ENCODE results near the gene MBNL2.
A peak's percentile ranks its signal among the peaks of the same experiment; 100 is the strongest.

MBNL2 gene

DNA sequence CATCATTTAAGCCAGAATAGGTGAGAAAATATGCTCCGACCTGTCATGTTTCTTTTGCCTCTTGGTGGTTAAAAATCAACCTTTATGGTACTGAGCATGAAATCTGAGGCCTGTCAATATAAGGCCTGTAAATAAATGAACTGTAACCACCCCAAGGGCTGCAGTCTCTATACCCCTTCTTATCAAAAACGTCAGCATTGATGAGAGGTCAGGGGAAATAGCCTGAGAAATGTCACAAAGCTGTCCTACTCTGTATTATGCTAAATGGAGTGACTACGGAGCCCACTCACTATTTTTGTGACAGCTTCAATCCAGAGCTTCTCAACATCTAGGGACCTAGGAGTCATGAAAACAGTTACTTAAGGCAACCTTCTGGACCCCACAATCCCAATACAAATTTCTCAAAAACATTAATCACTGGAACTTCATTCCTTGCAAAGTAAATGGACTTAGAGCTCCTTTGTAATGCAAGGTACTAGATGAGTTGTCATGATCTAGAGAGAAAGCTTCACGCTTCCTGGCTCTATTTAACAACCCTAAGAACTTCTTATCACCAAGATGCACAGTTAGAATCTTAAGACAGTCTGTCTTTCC is 209.1 kb downstream of the MBNL2 start:
- DNase-seq: no peak

DNA sequence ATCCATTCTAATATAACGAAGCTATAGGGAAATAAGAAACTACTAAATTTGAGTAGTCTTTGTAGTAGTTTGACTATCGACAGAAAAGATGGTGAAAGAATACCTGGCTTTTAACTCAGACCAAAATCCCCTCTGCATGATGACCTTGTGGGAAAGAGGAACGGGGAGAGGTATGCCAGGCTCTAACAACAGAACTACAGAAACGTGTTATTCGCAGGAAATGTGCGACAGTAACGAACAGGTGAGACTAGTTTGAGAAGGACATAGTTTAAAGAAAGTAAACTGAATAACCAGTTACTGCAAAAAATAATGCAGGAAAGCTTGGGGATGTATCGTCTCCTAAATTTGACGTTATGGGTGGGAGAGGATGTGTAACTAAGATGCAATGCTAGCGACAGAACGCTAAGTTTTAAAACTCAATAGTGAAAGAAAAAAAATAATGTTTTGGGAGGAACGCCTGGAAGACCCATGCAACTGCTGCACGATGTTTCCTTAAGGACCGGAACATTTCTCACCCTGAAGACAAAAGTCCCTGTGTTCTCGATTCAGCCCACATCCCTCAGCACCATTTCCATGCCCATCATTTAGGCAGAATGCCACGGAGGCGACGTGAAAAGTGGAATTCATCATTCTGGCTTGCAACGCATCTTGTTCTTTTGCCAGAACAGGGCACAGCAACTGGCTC is 210.2 kb downstream of the MBNL2 start:
- no peak for DNase-seq

DNA sequence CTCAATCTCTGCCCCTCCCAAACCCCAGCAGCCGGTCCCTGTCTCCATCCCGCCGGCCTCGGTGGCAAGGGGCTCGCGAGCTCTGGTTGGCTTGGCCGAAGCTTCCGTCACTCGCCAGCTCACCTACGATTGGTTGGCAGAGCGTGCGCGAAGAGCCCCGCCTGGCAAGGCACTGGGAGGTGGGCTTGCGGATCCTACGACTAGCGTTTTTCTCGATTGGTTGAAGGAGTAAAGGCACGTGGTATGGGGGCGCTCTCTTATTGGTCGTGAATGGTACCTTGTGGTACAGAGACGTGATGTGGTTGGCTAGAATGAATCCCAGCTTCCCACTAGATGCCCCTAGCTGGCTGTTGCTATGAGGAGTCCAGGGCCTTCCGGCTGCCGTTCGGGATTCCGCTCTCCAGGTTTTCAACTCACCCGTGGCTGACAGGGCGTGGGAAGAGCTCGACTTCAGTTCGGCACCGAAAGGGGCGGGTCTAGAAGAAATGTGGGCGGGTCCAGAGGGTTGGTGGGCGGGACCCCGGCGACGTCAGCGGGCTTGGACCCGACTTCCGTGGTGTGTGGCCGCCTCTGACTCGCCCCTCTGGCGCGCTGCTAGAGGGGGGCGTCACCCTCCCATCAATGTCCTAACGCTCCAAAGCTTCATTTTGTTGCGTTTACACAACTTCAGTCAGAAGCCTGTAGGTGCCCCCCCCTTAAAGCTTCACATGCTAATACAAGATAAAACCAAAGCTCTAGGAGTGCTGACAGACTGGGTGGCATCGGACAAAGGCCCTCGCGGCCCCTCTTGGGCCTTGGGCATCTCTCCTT is 211.0 kb downstream of the MBNL2 start:
- DNase-seq: peak; percentile 96

DNA sequence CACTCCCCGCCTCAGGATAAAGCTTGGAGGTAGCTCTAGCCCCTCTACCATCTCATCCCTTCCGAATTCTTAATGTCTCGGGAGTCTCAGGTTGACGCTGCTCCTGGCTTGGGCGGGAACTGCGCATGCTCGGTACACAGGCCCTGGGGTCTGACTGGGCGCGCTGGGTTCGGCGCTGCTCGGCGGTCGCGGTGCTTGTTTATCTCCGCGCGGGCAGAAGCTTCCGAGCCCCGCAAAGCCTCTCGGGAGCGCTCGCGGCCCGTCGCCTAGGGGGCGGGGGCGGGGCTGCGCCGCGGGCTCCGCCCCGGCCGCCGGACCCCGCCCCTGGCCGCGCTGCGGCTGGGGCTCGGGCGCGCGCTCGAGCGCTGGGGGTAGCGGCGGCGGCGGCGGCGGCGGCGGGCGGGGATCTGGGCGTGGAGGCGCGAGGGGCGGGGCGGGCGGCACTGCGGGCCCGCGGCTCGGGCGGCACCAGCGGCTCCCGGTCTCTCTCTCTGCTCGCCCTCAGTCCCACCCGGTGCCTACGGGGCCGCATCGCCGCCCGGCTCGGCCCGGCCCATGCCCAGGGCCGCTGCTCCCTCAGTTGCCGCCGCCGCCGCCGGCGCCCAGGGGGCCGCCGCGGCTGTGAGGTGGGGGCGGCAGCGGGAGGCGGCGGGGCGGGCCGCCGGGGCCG is 211.7 kb downstream of the MBNL2 start, which contains the start of gene RAP2A:
TSS of gene RAP2A (plus strand) at position 443 of the 670 bp plus-strand sequence. CDS start 302 bp downstream, outside the sequence.
- peak; percentile 76 for DNase-seq

DNA sequence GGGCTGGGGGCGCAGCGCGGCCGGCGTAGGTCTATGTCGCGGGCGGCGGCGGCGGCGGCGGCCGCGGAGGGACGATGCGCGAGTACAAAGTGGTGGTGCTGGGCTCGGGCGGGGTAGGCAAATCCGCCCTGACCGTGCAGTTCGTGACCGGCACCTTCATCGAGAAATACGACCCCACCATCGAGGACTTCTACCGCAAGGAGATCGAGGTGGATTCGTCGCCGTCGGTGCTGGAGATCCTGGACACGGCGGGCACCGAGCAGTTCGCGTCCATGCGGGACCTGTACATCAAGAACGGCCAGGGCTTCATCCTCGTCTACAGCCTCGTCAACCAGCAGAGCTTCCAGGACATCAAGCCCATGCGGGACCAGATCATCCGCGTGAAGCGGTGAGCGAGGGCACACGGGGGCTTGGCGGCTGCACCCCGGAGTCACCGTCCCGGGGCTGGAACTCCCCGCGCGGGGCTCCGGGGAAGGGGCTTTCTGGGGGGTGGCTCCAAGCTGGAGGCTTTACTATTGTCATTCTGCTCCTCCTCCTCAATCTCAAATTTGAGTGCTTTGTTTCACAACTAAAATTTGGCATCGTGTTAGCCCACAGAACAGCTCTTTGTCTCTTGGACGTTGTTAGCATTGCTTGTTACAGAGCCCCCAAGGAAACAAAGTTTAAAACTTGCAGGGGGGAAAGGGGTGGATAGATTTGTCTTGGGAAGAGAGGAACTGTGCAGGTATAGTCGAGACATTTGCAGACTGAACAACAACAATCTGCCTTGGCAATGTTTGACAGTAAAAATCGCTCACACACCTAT is 212.5 kb downstream of the MBNL2 start:
- DNase-seq: peak; percentile 26

DNA sequence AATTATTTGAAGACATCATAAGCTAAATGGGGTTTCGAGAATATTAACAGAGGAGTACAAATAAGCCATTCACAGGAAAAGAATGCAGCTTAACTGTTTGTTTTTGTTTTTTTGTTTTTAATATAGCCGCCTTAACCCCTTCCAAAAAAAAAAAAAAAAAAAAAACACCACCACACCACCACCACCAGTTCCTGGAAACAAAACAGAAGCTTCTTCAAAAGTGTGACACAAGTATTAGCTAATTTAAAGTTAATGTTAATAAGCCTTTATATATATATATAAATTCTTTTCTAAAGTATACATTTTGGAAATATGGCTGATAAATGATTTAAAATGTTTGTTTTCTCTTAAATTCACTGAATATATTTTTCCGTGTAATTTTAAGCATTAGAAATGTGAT is 213.2 kb downstream of the MBNL2 start:
- no peak for DNase-seq

DNA sequence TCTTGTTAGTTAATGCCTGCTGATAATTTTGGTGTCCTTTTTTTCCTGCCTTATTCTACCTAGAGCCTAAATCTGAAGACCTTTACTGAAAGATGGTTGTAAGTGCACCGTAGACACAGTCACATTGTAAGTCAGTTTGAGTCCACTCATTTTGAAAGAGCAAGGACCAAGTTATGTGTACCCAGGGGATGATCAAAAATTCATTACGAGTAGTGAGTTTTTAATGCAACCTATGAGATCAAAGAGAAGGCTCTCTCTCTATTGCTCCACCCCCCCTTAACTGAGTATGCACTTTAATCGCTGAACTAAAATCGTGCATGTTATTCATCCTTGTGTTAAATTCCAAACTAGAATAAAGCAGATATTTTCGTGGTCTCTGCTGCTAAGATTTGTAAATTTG is 213.7 kb downstream of the MBNL2 start:
- DNase-seq: no peak

DNA sequence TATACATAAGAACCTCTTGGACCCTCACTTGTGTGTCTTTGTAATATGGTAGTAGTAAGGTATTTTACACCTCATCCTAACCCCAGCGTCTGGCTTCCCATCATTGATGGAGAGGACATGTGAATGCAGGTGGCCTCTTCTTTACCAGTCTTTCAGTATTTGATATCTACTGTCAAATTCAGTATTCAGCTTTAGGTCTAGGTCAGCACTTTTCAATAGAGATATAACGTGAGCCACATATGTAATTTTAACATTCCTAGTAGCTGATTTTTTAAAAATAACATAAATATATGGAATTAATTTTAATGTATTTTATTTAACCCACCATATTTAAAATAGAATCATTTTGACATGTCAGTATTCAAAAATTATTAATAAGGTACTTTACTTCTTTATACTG is 214.7 kb downstream of the MBNL2 start:
- DNase-seq: no peak

DNA sequence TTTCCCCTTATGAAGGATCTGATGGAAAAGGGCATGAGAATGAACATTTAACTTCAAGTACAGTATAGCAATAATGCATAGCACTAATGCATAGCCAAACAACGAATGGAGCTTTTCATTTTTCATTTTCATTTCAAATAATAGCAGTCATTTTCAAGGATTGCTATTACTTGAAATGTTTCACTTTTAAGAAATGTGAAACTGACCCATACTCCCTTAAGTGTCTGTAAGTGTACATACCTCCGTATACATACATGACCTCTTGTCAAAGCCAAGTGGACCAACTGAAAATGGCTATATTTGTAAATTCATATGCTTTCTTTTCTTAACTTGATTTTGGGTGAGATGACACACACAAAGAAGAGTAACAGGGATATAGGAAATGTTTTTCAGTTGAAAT is 215.6 kb downstream of the MBNL2 start:
- no peak for DNase-seq

DNA sequence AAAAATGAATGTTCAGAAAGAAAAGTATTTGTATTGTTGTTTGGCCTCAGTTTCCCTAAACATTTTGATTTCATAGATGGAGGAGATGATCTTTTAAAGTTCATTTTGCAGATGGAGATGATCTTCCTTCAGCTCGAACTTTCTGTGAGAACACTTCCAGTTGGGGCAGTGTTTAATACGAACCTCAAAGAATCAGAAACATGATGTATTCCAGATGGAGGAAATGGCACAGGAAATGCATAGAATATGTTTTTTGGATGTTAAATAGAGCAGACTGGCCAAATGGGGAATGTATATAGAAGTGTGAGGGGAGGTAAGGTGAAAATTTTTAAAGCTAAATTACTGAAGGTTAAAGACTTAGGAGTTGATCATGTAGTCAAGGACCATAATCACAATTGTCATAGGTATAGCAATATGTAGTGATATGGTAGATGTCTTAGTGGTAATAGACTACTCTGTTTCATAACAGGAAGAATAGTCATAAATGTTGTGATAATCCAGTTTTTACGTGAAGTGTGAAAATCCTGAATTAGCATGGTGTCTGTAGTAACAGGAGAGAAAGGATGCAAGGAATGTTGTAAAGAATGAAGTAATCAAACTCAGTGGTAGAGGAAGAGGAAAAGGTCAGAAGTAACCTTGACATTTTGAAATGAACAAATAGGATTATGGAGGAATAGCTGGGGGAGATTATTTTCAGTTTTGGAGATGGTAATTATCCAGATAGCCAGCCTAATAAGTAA is 216.9 kb downstream of the MBNL2 start:
- DNase-seq: no peak

DNA sequence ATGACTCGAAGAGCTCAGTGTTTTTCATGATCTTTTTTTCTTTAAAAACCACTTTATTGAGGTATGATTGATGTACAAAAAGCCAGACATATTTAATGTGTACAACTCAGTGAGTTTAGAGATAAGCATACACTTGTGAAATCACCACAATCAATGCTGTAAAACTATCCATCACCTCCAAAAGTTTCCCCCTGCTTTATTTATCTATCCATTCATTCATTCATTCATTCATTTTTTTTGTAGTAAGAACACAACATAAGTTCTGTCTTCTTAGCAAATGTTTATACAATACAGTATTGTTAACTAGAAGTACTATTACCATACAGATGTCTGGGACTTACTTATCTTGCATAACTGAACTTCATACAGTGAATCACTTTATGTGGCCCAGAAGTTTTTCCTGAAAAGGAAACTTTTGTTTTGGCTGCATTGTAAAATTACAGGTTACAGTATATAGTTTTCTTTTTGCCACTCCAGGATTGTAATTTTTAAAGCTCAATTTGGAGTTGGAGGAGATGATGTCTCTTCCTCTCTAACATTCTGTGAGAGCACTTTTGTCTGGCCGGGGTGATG is 218.6 kb downstream of the MBNL2 start:
- DNase-seq: no peak

DNA sequence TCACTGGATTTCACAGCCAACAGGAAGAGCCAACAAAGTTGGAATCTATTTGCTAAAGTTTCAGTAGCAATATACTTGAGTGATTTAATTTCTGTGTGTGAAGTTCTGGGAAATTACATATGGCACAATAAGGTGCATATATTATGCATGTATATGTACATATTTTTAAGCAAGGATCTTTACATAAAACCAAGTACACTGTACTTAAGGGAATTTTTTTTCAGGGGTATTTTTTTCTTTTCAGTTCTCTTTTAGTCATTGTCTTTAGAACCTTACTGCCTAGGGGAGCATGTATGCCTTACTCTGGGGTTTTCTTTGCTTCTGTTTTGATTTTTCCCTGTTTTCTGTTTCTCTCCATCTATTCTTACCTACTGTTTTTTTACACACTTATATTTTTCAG is 219.2 kb downstream of the MBNL2 start:
- no peak for DNase-seq

Measured in NCI-H1105 treated with DMSO at 0.1 percent for 48 hours (cell line).